Endothelial cell (in vitro differentiated cells): ENCODE results near the gene OR13C3. TPM values are rescaled to one million over a fixed set of nuclear protein-coding genes. Genes with fewer than 3 reads are reported as not detected.
"Not testable (repeated sequence)": the region's sequence is repeated elsewhere in the genome, so short reads cannot be mapped to it uniquely, and the experiment has no call there.

Experiments used
- DNase-seq: peaks from one replicate; pipeline ENCODE4 v3.0.0; 2021; ENCODE audit warnings: low spot score
- H3K27ac Mint-ChIP-seq: one replicate; pipeline ENCODE4 v1.8.0; 2021; ENCODE audit warnings: mixed read lengths, inconsistent platforms; ENCODE audit not compliant: unreplicated experiment
- H3K27me3 Mint-ChIP-seq: one replicate; pipeline ENCODE4 v1.8.0; 2021; ENCODE audit warnings: mild to moderate bottlenecking, moderate library complexity, mixed read lengths, inconsistent platforms; ENCODE audit not compliant: unreplicated experiment
- H3K36me3 Mint-ChIP-seq: one replicate; pipeline ENCODE4 v1.8.0; 2021; ENCODE audit warnings: mild to moderate bottlenecking, low read depth, mixed read lengths, inconsistent platforms; ENCODE audit not compliant: unreplicated experiment
- H3K4me1 Mint-ChIP-seq: one replicate; pipeline ENCODE4 v1.8.0; 2021; ENCODE audit warnings: mild to moderate bottlenecking, mixed read lengths, inconsistent platforms; ENCODE audit not compliant: unreplicated experiment
- H3K4me3 Mint-ChIP-seq: one replicate; pipeline ENCODE4 v1.8.0; 2021; ENCODE audit warnings: mild to moderate bottlenecking, mixed read lengths, inconsistent platforms; ENCODE audit not compliant: unreplicated experiment
- H3K9me3 Mint-ChIP-seq: one replicate; pipeline ENCODE4 v1.8.0; 2021; ENCODE audit warnings: mixed read lengths, inconsistent platforms; ENCODE audit not compliant: unreplicated experiment
- total RNA-seq: library from RNA; stranded (reverse); fragmentation: NEBNext Ultra II Directional; extraction: Animal tissue kit (Norgen Biotek cat#: 25700); gene quantifications from one replicate; pipeline ENCODE4 v1.2.1, GENCODE V29; 2021; ENCODE audit not compliant: unreplicated experiment
- TF ChIP-seq, protein P1 (sequence below): fragments of 200-600 bp; sonication (generic); IDR thresholded peaks from one replicate; pipeline ENCODE4 v1.5.0; 2021; ENCODE audit warnings: antibody characterized with exemption; ENCODE audit not compliant: unreplicated experiment

Gene OR13C3
- total RNA-seq, 1 donor from 2014 or later = not detected

GRCh38 chr9:104544644-104545043 lies 8.0 kb upstream of the OR13C3 start:
- no peaks in the 10 kb centered on the region for H3K4me1 Mint-ChIP-seq
- no peaks in the 10 kb centered on the region for H3K9me3 Mint-ChIP-seq
- DNase-seq = no peak
- H3K27me3 Mint-ChIP-seq = peaks cover 1% of the 10 kb centered on the region
- no peak overlapping the region for H3K27ac Mint-ChIP-seq
- no peaks in the 10 kb centered on the region for H3K36me3 Mint-ChIP-seq
- H3K4me3 Mint-ChIP-seq = no peak overlapping the region
- TF ChIP-seq, protein P1, sequence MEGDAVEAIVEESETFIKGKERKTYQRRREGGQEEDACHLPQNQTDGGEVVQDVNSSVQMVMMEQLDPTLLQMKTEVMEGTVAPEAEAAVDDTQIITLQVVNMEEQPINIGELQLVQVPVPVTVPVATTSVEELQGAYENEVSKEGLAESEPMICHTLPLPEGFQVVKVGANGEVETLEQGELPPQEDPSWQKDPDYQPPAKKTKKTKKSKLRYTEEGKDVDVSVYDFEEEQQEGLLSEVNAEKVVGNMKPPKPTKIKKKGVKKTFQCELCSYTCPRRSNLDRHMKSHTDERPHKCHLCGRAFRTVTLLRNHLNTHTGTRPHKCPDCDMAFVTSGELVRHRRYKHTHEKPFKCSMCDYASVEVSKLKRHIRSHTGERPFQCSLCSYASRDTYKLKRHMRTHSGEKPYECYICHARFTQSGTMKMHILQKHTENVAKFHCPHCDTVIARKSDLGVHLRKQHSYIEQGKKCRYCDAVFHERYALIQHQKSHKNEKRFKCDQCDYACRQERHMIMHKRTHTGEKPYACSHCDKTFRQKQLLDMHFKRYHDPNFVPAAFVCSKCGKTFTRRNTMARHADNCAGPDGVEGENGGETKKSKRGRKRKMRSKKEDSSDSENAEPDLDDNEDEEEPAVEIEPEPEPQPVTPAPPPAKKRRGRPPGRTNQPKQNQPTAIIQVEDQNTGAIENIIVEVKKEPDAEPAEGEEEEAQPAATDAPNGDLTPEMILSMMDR = no peak

- Mint-ChIP-seq H3K27me3 (no peaks in the 10 kb centered on the region), H3K27ac (no peak overlapping the region), H3K4me1 (no peaks in the 10 kb centered on the region), H3K9me3 (no peaks in the 10 kb centered on the region), H3K4me3 (no peak overlapping the region), H3K36me3 (no peaks in the 10 kb centered on the region)
- DNase-seq = no peak
- TF ChIP-seq, protein P1 = no peak
Measured at GRCh38 chr9:104539275-104539674, 2.6 kb upstream of the OR13C3 start.

GRCh38 chr9:104527109-104527508 lies 9.5 kb downstream of the OR13C3 start, which contains the start of gene OR13C4:
Gene OR13C4, minus strand, starts transcription at chr9:104527209. Its CDS starts 0 bp downstream, at chr9:104527209.
- Mint-ChIP-seq H3K9me3 (peaks cover 5% of the 10 kb centered on the region), H3K36me3 (no peaks in the 10 kb centered on the region), H3K27me3 (no peaks in the 10 kb centered on the region), H3K27ac (no peak within 1 kb of the TSS), H3K4me1 (no peaks in the 10 kb centered on the region), H3K4me3 (no peak within 1 kb of the TSS)
- DNase-seq = no peak
- TF ChIP-seq, protein P1 = no peak

- H3K36me3 Mint-ChIP-seq, H3K27me3 Mint-ChIP-seq, DNase-seq, H3K27ac Mint-ChIP-seq, H3K4me1 Mint-ChIP-seq, H3K4me3 Mint-ChIP-seq, H3K9me3 Mint-ChIP-seq: not testable (repeated sequence)
Measured at GRCh38 chr9:104520241-104520640, 16.4 kb downstream of the OR13C3 start.

DNA sequence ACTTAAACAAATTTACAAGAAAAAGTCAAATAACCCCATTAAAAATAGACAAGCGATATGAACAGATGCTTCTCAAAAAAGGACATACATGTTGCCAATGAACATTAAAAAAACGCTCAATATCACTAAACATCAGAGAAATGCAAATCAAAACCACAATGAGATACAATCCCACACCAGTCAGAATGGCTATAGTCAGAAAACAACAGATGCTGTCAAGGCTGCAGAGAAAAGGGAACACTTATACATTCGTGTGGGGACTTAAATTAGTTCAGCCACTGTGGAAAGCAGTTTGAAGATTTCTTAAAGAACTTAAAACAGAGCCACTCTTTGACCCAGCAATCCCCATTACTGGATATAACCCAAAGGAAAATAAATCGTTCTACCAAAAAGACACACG lies 21.8 kb downstream of the OR13C3 start:
- Mint-ChIP-seq H3K4me3 (no peak overlapping the region), H3K27ac (no peak overlapping the region), H3K27me3 (no peaks in the 10 kb centered on the region), H3K36me3 (no peaks in the 10 kb centered on the region), H3K4me1 (no peaks in the 10 kb centered on the region), H3K9me3 (no peaks in the 10 kb centered on the region)
- TF ChIP-seq, protein P1 = no peak
- DNase-seq = no peak
